ENCODE data around the gene ZNF550.
"Not testable (repeated sequence)": the region's sequence is repeated elsewhere in the genome, so short reads cannot be mapped to it uniquely, and the experiment has no call there.

The ZNF550 gene

GRCh38 chr19:57527136-57527881, 32.4 kb downstream of the ZNF550 start, which contains the start of gene ZNF549:
TSS of gene ZNF549 (plus strand) at chr19:57527356. CDS start at chr19:57527574, 218 bp downstream.
- peak; percentile 76 for DNase-seq (ENCODE audit: low read depth, low spot score)

DNA sequence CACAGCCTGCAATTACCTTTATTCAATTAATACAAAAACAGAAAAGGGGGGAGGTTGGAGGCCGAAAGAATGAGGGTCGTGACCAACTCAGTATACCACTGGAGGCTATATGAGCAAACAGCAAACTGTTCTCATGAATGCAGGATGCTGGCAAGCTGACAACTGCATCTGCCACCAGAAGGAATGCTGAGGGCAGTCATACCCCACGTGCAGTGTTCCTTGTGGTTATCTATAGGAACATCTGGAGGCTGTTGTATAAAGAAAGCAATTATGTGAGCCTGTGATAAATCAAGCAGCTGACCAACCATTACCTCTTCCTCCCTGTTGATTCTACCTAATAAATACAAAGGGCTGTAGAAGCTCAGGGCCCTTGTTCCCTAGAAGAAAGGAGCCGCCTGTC, 41.6 kb downstream of the ZNF550 start:
- DNase-seq (ENCODE audit: low read depth, low spot score) = not testable (repeated sequence)

DNA sequence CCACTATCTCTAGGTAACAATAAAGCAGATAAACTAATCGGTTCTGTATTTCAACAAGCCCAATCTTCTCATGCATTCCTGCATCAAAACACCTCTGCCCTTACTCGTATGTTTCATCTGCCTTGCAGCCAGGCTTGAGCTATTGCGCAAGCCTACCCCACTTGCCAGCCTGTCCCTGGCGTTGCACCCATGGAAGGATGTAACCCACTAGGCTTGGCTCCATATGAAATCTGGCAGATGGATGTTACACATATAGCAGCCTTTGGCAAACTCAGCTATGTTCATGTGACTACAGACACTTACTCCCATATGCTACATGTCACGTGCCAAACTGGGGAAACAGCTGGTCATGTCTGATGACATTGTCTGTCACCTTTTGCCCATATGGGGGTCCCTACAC, 44.4 kb downstream of the ZNF550 start:
- DNase-seq (ENCODE audit: low read depth, low spot score) = no peak

DNA sequence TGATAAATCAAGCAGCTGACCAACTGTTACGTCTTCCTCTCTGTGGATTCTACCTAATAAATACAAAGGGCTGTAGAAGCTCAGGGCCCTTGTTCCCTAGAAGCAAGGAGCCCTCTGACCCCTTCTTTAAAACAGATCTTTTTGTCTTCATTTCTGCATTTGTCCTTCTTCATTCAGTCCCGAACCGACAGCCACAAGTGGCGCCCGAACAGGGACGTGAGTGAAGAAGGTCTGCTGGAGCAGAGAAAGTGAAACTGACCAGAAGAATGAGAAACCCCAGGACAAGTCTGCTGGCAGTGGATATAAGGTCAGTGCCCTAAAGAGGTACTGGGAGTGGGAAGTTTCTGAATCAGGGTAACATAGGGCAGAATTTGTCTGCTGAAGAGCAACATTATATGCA, 46.8 kb downstream of the ZNF550 start:
- no peak for DNase-seq (ENCODE audit: low read depth, low spot score)

- DNase-seq (ENCODE audit: low read depth, low spot score) = no peak
These were observed 48.2 kb downstream of the ZNF550 start for GRCh38 chr19:57511484-57511883.

DNA sequence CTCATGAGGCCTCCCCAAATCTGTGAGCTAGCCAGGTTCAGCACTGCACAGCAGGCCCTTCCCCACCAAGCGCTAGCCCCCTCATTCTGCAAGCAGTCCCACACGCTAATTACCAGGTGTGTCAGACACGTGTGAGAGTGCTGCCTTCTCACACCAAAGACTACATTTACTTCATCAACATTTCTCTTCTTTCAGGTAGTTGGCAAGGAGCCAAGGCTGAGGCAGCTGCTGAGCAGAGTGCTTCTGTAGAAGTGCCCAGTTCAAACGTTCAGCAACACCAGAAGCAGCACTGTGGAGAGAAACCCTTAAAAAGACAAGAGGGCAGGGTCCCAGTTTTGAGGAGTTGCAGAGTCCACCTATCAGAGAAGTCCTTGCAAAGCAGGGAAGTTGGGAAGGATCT, 53.5 kb downstream of the ZNF550 start:
- DNase-seq (ENCODE audit: low read depth, low spot score) = no peak

GRCh38 chr19:57500400-57500799, 59.3 kb downstream of the ZNF550 start:
- not testable (repeated sequence) for DNase-seq (ENCODE audit: low read depth, low spot score)

GRCh38 chr19:57499680-57500395, 59.8 kb downstream of the ZNF550 start, which contains the start of gene ZNF773:
TSS of gene ZNF773 (plus strand) at chr19:57499938. CDS start at chr19:57500081, 143 bp downstream.
- peak; percentile 88 for DNase-seq (ENCODE audit: low read depth, low spot score)

- DNase-seq (ENCODE audit: low read depth, low spot score) = not testable (repeated sequence)
These were observed 60.4 kb downstream of the ZNF550 start for GRCh38 chr19:57499332-57499679.

GRCh38 chr19:57488299-57488644, 71.4 kb downstream of the ZNF550 start:
- not testable (repeated sequence) for DNase-seq (ENCODE audit: low read depth, low spot score)

DNA sequence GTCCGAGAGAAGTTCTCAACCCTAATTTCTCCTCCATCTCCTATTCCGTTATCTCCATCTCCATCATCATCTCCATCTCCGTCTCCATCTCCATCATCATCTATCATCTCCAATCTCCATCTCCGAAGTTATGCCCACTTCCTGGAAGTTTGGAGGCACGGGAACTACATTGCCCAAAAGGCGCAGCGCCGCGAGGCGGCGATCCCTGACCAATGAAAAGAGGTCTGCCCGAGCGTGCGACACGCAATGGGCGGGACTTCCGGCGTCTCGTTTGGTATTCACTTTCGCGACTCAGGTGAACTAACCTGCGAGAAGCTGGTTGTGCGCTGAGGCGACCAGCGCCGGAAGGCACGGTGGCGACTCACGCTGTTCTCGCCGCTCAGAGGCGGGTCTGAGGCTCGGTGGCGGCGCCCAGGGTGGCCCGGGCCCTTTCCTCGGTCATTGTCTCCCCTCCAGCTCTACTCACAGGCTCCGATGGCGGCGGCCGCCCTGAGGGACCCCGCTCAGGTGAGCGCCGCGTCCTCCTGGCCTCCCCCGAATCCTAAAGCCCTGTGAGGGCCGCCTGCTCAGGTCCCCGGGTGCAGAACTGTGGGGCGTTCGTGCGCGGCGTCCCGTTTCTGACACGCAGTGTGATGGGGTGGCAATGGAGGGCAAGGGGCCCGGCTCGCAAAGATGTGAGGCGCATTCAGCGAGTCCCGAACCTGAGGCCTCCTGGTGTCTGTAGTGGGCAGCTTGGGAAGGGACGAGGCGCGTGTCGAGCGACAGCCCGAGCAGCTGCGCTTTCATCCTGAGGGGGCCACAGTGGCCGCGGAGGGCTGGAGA, 72.0 kb downstream of the ZNF550 start, which contains the start of gene ZNF419:
TSS of gene ZNF419 (plus strand) at position 274 of the 822 bp plus-strand sequence. CDS start at position 475, 201 bp downstream.
- peak; percentile 70 for DNase-seq (ENCODE audit: low read depth, low spot score)

All from smooth muscle cell of the brain vasculature (primary cell).